Lower lobe of right lung (tissue), 2 donors: ENCODE data around the gene ROBO2. TPM values are rescaled to one million over a fixed set of nuclear protein-coding genes. Genes with fewer than 3 reads are reported as not detected.

Experiments
- ATAC-seq, 2 donors: fragments of 200-7000 bp; cut with Tn5 transposase; one replicate each; pipeline ENCODE4 v1.9.1; 2020 to 2022; ENCODE audit warnings: mild to moderate bottlenecking in 2 of 2, moderate library complexity in 2 of 2
- DNase-seq: peaks from one replicate; pipeline ENCODE4 v3.0.0-alpha.2; 2020
- H3K27ac ChIP-seq: fragments of 200-600 bp; one replicate; pipeline ENCODE4 v1.8.0; 2022
- H3K27me3 ChIP-seq: fragments of 200-600 bp; one replicate; pipeline ENCODE4 v1.8.0; 2022; ENCODE audit warnings: low read depth
- H3K36me3 ChIP-seq: fragments of 200-600 bp; one replicate; pipeline ENCODE4 v1.8.0; 2022; ENCODE audit warnings: mild to moderate bottlenecking
- H3K4me1 ChIP-seq: fragments of 200-600 bp; one replicate; pipeline ENCODE4 v1.8.0; 2022
- H3K4me3 ChIP-seq: fragments of 200-600 bp; one replicate; pipeline ENCODE4 v1.8.0; 2022; ENCODE audit warnings: mild to moderate bottlenecking
- H3K9me3 ChIP-seq: fragments of 200-600 bp; one replicate; pipeline ENCODE4 v1.8.0; 2022
- intact Hi-C: fragments of 100-400 bp; cut with DNase I; formaldehyde crosslinking; loops from one replicate; pipeline ENCODE4 v1.11.0; 2022
- total RNA-seq: library from RNA; stranded (reverse); fragmentation: NEBNext Ultra II Directional; extraction: Animal tissue kit (Norgen Biotek cat#: 25700); gene quantifications from one replicate; pipeline ENCODE4 v1.2.1, GENCODE V29; 2021
- TF ChIP-seq, protein P1 (sequence below): fragments of 200-600 bp; IDR thresholded peaks from one replicate; pipeline ENCODE4 v1.8.0; 2022; ENCODE audit warnings: antibody characterized with exemption, mild to moderate bottlenecking
- donor health status: DM: no; HTN: yes; CAD: no; lungs with severe emphysema.

Gene ROBO2
- total RNA-seq, 1 donor from 2014 or later: 11.8 TPM

DNA sequence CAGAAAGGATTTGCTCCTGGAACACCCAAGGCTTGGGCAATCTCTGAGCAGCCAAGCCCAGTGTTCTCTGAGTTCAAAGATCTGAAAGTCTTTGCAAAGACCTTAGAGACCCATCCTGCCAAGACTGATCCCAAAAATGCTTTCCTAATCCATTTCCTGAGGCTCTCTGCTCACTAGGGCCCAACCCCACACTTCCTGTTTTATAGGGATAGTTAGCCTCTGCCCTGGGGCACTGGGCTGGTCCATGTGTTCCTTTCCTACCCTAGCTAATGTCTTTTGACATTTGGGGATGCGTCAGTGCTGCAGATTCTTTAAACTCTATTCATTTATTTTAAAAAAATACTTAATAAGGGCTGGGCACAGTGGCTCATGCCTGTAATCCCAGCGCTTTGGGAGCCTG, 372.7 kb downstream of the ROBO2 start:
- ATAC-seq (no peak), DNase-seq (no peak)
- H3K4me3 ChIP-seq: no peak overlapping the region
- no peaks in the 10 kb centered on the region for H3K4me1 ChIP-seq
- intact Hi-C loops: no loop called here
- H3K9me3 ChIP-seq: no peaks in the 10 kb centered on the region
- H3K27ac ChIP-seq: no peak overlapping the region
- H3K36me3 ChIP-seq: no peaks in the 10 kb centered on the region
- TF ChIP-seq, protein P1, sequence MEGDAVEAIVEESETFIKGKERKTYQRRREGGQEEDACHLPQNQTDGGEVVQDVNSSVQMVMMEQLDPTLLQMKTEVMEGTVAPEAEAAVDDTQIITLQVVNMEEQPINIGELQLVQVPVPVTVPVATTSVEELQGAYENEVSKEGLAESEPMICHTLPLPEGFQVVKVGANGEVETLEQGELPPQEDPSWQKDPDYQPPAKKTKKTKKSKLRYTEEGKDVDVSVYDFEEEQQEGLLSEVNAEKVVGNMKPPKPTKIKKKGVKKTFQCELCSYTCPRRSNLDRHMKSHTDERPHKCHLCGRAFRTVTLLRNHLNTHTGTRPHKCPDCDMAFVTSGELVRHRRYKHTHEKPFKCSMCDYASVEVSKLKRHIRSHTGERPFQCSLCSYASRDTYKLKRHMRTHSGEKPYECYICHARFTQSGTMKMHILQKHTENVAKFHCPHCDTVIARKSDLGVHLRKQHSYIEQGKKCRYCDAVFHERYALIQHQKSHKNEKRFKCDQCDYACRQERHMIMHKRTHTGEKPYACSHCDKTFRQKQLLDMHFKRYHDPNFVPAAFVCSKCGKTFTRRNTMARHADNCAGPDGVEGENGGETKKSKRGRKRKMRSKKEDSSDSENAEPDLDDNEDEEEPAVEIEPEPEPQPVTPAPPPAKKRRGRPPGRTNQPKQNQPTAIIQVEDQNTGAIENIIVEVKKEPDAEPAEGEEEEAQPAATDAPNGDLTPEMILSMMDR: no peak
- no peaks in the 10 kb centered on the region for H3K27me3 ChIP-seq

DNA sequence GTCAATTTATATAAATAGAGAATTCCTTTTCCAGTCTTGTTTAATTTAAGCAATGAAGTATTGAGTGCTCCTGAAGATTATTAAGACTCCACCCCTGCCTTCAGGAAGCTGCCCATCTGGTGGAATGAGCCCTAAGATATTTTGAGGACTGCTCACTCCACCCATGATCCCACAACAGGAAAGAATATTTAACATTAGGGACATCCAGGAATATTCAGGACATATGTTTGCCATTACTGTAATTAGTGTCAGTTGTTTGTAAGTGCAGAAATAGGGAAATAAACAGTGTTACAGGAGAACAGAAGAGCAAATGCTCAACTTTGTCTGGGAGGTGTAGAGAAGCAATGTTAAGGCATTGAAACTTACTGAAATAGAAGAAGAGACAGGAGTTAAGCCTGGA, 375.0 kb downstream of the ROBO2 start:
- ATAC-seq (no peak), DNase-seq (no peak)
- Histone ChIP-seq H3K27me3 (no peaks in the 10 kb centered on the region), H3K9me3 (no peaks in the 10 kb centered on the region), H3K27ac (no peak overlapping the region), H3K4me3 (no peak overlapping the region), H3K36me3 (no peaks in the 10 kb centered on the region), H3K4me1 (no peaks in the 10 kb centered on the region)
- intact Hi-C loops: no loop called here
- TF ChIP-seq, protein P1: no peak

DNA sequence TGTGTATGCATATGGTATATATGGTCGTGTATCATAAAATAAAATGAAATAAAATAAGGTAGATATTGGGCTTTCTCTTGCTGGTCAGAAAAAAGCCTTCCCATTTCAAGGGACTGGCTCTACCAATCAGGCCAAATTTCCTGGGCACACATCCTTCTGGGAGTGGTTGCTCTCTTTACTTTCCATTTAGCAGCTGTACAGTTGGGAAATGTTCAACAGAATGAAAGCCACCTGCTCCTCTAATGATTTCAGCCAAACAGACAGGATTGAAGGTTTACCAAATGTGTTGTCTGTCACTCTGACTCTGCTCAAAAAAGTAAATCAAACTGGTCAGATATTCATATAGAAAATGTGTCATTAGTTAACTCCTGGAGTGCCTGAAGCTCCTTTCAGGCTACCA, 380.4 kb downstream of the ROBO2 start:
- ATAC-seq: no peak
- intact Hi-C loops: no loop called here
- TF ChIP-seq, protein P1: no peak

DNA sequence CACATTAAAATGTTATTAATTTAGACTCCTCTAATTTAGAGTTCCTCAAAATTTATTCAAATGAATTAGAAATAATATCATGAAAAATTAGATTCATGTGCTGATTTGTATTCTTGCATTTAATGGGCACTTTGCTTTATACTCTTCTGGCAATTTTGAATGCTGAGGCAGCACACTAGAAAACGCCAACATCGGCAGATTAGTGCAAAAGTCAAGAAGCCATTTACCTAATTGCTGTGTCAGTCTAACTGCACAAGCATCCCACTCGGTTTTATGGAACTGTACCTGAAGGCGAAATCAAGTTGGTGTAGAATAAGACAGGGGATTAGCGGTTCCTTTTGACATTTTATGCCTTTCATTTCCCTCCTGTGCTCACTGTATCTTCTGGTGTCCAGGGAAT, 382.0 kb downstream of the ROBO2 start:
- no peaks in the 10 kb centered on the region for H3K9me3 ChIP-seq
- no peaks in the 10 kb centered on the region for H3K27me3 ChIP-seq
- no peak for DNase-seq
- intact Hi-C loops: no loop called here
- H3K4me3 ChIP-seq: no peak overlapping the region
- H3K4me1 ChIP-seq: no peaks in the 10 kb centered on the region
- ATAC-seq: no peak
- TF ChIP-seq, protein P1: no peak
- no peak overlapping the region for H3K27ac ChIP-seq
- H3K36me3 ChIP-seq: no peaks in the 10 kb centered on the region

More for the DNA sequence above, 380.4 kb downstream of the ROBO2 start:
- H3K9me3 ChIP-seq: no peaks in the 10 kb centered on the region
- H3K36me3 ChIP-seq: no peaks in the 10 kb centered on the region
- H3K27me3 ChIP-seq: no peaks in the 10 kb centered on the region
- H3K4me3 ChIP-seq: no peak overlapping the region
- DNase-seq: no peak
- H3K4me1 ChIP-seq: no peaks in the 10 kb centered on the region
- H3K27ac ChIP-seq: no peak overlapping the region

DNA sequence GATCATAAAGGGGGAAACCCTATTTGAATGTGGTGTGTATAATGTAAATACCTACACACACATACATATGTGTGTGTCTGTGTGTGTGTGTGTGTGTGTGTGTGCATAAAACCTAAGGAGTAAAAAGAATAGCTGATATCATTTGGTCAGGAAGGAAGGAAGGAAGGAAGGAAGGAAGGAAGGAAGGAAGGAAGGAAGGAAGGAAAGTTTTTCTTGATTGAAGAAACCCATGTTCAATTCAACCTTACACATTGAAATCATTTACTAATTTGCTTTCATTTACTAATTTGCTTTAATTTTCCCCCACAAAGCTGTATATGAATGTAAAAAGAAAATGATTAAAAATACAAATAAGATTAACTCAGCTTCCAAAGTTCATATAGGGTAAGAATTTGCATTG, 386.6 kb downstream of the ROBO2 start:
- DNase-seq (no peak), ATAC-seq (no peak)
- H3K9me3 ChIP-seq: no peaks in the 10 kb centered on the region
- TF ChIP-seq, protein P1: no peak
- H3K36me3 ChIP-seq: no peaks in the 10 kb centered on the region
- no peak overlapping the region for H3K27ac ChIP-seq
- no peaks in the 10 kb centered on the region for H3K4me1 ChIP-seq
- intact Hi-C loops: no loop called here
- no peak overlapping the region for H3K4me3 ChIP-seq
- H3K27me3 ChIP-seq: no peaks in the 10 kb centered on the region

DNA sequence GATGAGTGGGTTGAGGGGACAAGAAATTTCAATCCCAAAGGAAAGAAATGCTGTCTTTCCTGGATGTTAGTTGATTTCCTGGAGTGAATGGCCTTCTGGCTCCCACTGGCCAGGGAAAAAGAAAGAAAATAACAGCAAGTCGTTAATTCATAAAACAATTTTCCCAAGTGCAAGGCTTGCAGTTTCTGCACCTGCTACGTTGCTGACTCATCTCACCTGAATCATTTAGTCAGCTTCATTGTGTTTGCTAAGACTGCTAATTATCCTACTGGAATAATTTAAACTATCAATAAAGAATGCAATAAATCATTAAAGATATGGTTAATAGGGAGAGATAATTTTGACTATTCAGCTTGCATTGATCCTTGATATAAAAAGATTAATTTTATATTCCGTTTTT, 387.6 kb downstream of the ROBO2 start:
- intact Hi-C loops: no loop called here
- Histone ChIP-seq H3K36me3 (no peaks in the 10 kb centered on the region), H3K27ac (no peak overlapping the region), H3K4me3 (no peak overlapping the region), H3K9me3 (no peaks in the 10 kb centered on the region), H3K27me3 (no peaks in the 10 kb centered on the region), H3K4me1 (no peaks in the 10 kb centered on the region)
- ATAC-seq (no peak), DNase-seq (no peak)
- TF ChIP-seq, protein P1: no peak
